ENCODE results near the gene TLK2. TPM values are rescaled to one million over a fixed set of nuclear protein-coding genes. Genes with fewer than 3 reads are reported as not detected.
A peak's percentile ranks its signal among the peaks of the same experiment; 100 is the strongest.
"Not testable (repeated sequence)": the region's sequence is repeated elsewhere in the genome, so short reads cannot be mapped to it uniquely, and the experiment has no call there.

TLK2 gene
- total RNA-seq, 1 experiment from 2014 or later, result 42.9 TPM

DNA sequence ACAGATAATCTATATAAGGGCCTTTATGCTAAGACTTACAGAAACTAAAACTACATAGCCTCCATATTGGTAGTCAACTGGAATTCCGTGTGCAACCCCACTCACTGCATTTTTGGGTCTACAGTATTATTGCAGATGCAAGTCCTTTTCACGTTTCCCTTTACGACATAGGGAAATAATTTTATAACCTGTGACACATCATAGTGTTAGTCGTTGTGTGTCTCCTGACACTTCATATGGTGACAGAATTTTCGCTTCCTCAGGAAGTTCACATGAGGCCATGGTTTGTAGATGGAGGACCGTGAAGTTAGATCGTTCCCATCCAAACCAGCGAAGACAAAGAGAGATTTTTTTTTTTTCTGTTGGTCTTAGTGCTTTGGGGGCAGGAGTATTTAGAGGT lies 133.1 kb downstream of the TLK2 start:
- Mint-ChIP-seq H3K9me3 (no peaks in the 10 kb centered on the region), H3K27ac (no peak overlapping the region), H3K27me3 (ENCODE audit: low read depth) (no peaks in the 10 kb centered on the region), H3K4me3 (no peak overlapping the region), H3K36me3 (peaks cover 58% of the 10 kb centered on the region), H3K4me1 (peaks cover under 1% of the 10 kb centered on the region; the same call in 1 of the 2 replicates)
- TF ChIP-seq, protein P1, sequence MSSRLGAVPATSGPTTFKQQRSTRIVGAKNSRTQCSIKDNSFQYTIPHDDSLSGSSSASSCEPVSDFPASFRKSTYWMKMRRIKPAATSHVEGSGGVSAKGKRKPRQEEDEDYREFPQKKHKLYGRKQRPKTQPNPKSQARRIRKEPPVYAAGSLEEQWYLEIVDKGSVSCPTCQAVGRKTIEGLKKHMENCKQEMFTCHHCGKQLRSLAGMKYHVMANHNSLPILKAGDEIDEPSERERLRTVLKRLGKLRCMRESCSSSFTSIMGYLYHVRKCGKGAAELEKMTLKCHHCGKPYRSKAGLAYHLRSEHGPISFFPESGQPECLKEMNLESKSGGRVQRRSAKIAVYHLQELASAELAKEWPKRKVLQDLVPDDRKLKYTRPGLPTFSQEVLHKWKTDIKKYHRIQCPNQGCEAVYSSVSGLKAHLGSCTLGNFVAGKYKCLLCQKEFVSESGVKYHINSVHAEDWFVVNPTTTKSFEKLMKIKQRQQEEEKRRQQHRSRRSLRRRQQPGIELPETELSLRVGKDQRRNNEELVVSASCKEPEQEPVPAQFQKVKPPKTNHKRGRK (CRISPR knock-in tag; IDR thresholded peaks at IDR 0.05; ENCODE audit: borderline replicate concordance), result no peak
- TF ChIP-seq MYBL2 (CRISPR knock-in tag; IDR thresholded peaks at IDR 0.05) (no peak), ZNF671 (CRISPR knock-in tag; IDR thresholded peaks at IDR 0.05) (no peak), ATF1 (CRISPR knock-in tag; IDR thresholded peaks at IDR 0.05) (no peak), NR3C1 (CRISPR knock-in tag; conservative IDR thresholded peaks at IDR 0.05; ENCODE audit: low read depth) (no peak), RORB (CRISPR knock-in tag; IDR thresholded peaks at IDR 0.05) (no peak), SMAD4 (CRISPR knock-in tag; IDR thresholded peaks at IDR 0.05) (no peak)
- TF ChIP-seq, protein P2, sequence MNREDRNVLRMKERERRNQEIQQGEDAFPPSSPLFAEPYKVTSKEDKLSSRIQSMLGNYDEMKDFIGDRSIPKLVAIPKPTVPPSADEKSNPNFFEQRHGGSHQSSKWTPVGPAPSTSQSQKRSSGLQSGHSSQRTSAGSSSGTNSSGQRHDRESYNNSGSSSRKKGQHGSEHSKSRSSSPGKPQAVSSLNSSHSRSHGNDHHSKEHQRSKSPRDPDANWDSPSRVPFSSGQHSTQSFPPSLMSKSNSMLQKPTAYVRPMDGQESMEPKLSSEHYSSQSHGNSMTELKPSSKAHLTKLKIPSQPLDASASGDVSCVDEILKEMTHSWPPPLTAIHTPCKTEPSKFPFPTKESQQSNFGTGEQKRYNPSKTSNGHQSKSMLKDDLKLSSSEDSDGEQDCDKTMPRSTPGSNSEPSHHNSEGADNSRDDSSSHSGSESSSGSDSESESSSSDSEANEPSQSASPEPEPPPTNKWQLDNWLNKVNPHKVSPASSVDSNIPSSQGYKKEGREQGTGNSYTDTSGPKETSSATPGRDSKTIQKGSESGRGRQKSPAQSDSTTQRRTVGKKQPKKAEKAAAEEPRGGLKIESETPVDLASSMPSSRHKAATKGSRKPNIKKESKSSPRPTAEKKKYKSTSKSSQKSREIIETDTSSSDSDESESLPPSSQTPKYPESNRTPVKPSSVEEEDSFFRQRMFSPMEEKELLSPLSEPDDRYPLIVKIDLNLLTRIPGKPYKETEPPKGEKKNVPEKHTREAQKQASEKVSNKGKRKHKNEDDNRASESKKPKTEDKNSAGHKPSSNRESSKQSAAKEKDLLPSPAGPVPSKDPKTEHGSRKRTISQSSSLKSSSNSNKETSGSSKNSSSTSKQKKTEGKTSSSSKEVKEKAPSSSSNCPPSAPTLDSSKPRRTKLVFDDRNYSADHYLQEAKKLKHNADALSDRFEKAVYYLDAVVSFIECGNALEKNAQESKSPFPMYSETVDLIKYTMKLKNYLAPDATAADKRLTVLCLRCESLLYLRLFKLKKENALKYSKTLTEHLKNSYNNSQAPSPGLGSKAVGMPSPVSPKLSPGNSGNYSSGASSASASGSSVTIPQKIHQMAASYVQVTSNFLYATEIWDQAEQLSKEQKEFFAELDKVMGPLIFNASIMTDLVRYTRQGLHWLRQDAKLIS (CRISPR knock-in tag; IDR thresholded peaks at IDR 0.05; ENCODE audit: borderline replicate concordance), result no peak
- TF ChIP-seq, protein P3, sequence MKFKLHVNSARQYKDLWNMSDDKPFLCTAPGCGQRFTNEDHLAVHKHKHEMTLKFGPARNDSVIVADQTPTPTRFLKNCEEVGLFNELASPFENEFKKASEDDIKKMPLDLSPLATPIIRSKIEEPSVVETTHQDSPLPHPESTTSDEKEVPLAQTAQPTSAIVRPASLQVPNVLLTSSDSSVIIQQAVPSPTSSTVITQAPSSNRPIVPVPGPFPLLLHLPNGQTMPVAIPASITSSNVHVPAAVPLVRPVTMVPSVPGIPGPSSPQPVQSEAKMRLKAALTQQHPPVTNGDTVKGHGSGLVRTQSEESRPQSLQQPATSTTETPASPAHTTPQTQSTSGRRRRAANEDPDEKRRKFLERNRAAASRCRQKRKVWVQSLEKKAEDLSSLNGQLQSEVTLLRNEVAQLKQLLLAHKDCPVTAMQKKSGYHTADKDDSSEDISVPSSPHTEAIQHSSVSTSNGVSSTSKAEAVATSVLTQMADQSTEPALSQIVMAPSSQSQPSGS (CRISPR knock-in tag; IDR thresholded peaks at IDR 0.05; ENCODE audit: borderline replicate concordance, low read depth), result no peak
- POLR2A ChIA-PET, result no interaction called here
- no peak for ATAC-seq
- CTCF ChIA-PET, result no interaction called here
- no peak for DNase-seq (ENCODE audit: low spot score)

DNA sequence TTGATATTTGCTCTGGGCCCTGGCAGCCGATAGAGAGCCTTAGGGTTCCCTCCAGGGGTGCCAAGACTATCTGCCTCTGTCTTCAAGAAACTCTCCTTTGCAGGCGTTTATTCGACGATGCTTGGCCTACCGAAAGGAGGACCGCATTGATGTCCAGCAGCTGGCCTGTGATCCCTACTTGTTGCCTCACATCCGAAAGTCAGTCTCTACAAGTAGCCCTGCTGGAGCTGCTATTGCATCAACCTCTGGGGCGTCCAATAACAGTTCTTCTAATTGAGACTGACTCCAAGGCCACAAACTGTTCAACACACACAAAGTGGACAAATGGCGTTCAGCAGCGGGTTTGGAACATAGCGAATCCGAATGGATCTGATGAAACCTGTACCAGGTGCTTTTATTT lies 133.7 kb downstream of the TLK2 start:
- ATAC-seq; H3K4me1 Mint-ChIP-seq; H3K27me3 Mint-ChIP-seq (ENCODE audit: low read depth); DNase-seq (ENCODE audit: low spot score); H3K27ac Mint-ChIP-seq; H3K4me3 Mint-ChIP-seq; H3K9me3 Mint-ChIP-seq; CTCF ChIA-PET; POLR2A ChIA-PET: not testable (repeated sequence)
- peaks cover 54% of the 10 kb centered on the region for H3K36me3 Mint-ChIP-seq

DNA sequence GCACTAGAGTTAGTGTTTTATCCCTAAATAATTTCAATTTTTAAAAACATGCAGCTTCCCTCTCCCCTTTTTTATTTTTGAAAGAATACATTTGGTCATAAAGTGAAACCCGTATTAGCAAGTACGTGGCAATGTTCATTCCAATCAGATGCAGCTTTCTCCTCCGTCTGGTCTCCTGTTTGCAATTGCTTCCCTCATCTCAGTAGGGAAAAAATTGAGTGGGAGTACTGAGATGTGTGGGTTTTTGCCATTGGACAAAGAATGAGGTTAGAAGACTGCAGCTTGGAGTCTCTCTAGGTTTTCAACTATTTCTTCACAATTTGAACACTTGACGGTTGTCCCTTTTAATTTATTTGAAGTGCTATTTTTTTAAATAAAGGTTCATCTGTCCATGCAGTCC lies 134.5 kb downstream of the TLK2 start:
- peaks cover 47% of the 10 kb centered on the region for H3K36me3 Mint-ChIP-seq
- H3K9me3 Mint-ChIP-seq; H3K27me3 Mint-ChIP-seq (ENCODE audit: low read depth); H3K27ac Mint-ChIP-seq; POLR2A ChIA-PET; DNase-seq (ENCODE audit: low spot score); CTCF ChIA-PET; ATAC-seq; H3K4me3 Mint-ChIP-seq: not testable (repeated sequence)
- peaks cover 14% of the 10 kb centered on the region for H3K4me1 Mint-ChIP-seq

DNA sequence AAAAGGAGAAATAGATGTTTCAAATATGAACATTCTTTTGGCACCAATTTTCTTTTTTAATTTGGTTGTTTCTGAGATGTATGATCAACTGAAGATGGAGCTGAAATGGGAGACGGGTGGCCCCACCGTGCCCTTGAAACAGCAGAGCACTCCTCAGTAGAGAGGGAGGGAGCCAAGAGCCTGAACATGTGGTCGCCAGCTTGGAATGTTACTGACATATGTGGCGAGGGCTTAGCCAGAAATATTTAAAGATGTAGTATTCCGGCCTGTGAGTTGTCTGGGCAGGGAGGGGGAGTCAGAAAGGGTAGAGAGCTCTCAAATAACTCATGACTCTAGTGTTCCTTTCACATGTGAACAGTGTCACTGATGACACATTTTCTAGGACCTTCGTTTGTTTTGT lies 135.5 kb downstream of the TLK2 start:
- no peak overlapping the region for H3K4me3 Mint-ChIP-seq
- H3K27me3 Mint-ChIP-seq (ENCODE audit: low read depth), result no peaks in the 10 kb centered on the region
- no peak for ATAC-seq
- DNase-seq (ENCODE audit: low spot score), result no peak
- POLR2A ChIA-PET, result no interaction called here
- peaks cover 37% of the 10 kb centered on the region for H3K36me3 Mint-ChIP-seq
- no peaks in the 10 kb centered on the region for H3K9me3 Mint-ChIP-seq
- peaks cover 22% of the 10 kb centered on the region for H3K4me1 Mint-ChIP-seq
- CTCF ChIA-PET, result interaction anchor here (0.7 kb wide), 1 partner anchor 1061 kb away, joined by 3 read pairs; no protein-coding TSS in a partner anchor
- H3K27ac Mint-ChIP-seq, result peak overlapping the region; percentile 86; the same call in 1 of the 2 replicates
- TF ChIP-seq, protein P4, sequence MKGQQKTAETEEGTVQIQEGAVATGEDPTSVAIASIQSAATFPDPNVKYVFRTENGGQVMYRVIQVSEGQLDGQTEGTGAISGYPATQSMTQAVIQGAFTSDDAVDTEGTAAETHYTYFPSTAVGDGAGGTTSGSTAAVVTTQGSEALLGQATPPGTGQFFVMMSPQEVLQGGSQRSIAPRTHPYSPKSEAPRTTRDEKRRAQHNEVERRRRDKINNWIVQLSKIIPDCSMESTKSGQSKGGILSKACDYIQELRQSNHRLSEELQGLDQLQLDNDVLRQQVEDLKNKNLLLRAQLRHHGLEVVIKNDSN (CRISPR knock-in tag; IDR thresholded peaks at IDR 0.05), result no peak
- no peak for TF ChIP-seq FOXK1 (CRISPR knock-in tag; IDR thresholded peaks at IDR 0.05)
- no peak for TF ChIP-seq GRHL2 (CRISPR knock-in tag; IDR thresholded peaks at IDR 0.05; ENCODE audit: insufficient replicate concordance, severe bottlenecking)
- TF ChIP-seq, protein P5, sequence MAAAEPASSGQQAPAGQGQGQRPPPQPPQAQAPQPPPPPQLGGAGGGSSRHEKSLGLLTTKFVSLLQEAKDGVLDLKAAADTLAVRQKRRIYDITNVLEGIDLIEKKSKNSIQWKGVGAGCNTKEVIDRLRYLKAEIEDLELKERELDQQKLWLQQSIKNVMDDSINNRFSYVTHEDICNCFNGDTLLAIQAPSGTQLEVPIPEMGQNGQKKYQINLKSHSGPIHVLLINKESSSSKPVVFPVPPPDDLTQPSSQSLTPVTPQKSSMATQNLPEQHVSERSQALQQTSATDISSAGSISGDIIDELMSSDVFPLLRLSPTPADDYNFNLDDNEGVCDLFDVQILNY (CRISPR knock-in tag; IDR thresholded peaks at IDR 0.05), result no peak
- TF ChIP-seq NR3C1 (CRISPR knock-in tag; conservative IDR thresholded peaks at IDR 0.05; ENCODE audit: low read depth), result no peak
- no peak for TF ChIP-seq ZNF219 (CRISPR knock-in tag; IDR thresholded peaks at IDR 0.05; ENCODE audit: borderline replicate concordance)
- TF ChIP-seq, protein P6, sequence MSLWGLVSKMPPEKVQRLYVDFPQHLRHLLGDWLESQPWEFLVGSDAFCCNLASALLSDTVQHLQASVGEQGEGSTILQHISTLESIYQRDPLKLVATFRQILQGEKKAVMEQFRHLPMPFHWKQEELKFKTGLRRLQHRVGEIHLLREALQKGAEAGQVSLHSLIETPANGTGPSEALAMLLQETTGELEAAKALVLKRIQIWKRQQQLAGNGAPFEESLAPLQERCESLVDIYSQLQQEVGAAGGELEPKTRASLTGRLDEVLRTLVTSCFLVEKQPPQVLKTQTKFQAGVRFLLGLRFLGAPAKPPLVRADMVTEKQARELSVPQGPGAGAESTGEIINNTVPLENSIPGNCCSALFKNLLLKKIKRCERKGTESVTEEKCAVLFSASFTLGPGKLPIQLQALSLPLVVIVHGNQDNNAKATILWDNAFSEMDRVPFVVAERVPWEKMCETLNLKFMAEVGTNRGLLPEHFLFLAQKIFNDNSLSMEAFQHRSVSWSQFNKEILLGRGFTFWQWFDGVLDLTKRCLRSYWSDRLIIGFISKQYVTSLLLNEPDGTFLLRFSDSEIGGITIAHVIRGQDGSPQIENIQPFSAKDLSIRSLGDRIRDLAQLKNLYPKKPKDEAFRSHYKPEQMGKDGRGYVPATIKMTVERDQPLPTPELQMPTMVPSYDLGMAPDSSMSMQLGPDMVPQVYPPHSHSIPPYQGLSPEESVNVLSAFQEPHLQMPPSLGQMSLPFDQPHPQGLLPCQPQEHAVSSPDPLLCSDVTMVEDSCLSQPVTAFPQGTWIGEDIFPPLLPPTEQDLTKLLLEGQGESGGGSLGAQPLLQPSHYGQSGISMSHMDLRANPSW (CRISPR knock-in tag; conservative IDR thresholded peaks at IDR 0.05; ENCODE audit: low read depth), result no peak
